ENCODE data around the gene SLC37A1.

Gene SLC37A1

GRCh38 chr21:42530167-42530518 lies 16.5 kb downstream of the SLC37A1 start:
- no peak for DNase-seq

- no peak for DNase-seq
These were observed 18.1 kb downstream of the SLC37A1 start for GRCh38 chr21:42531771-42532170.

- no peak for DNase-seq
These were observed 19.0 kb downstream of the SLC37A1 start for GRCh38 chr21:42532466-42533181.

- no peak for DNase-seq
These were observed 19.8 kb downstream of the SLC37A1 start for GRCh38 chr21:42533306-42533962.

GRCh38 chr21:42533963-42534355 lies 20.3 kb downstream of the SLC37A1 start:
- no peak for DNase-seq

- no peak for DNase-seq
These were observed 21.0 kb downstream of the SLC37A1 start for GRCh38 chr21:42534421-42535378.

GRCh38 chr21:42535602-42536171 lies 22.0 kb downstream of the SLC37A1 start:
- no peak for DNase-seq

- no peak for DNase-seq
These were observed 22.9 kb downstream of the SLC37A1 start for GRCh38 chr21:42536601-42537000.

- no peak for DNase-seq
These were observed 23.6 kb downstream of the SLC37A1 start for GRCh38 chr21:42537106-42537742.

GRCh38 chr21:42538479-42539275 lies 25.0 kb downstream of the SLC37A1 start:
- no peak for DNase-seq

GRCh38 chr21:42539342-42539741 lies 25.7 kb downstream of the SLC37A1 start:
- no peak for DNase-seq

- no peak for DNase-seq
These were observed 26.3 kb downstream of the SLC37A1 start for GRCh38 chr21:42539931-42540343.

- DNase-seq, result no peak
These were observed 26.7 kb downstream of the SLC37A1 start for GRCh38 chr21:42540396-42540795.

- no peak for DNase-seq
These were observed 27.5 kb downstream of the SLC37A1 start for GRCh38 chr21:42541174-42541573.

- DNase-seq, result no peak
These were observed 28.0 kb downstream of the SLC37A1 start for GRCh38 chr21:42541618-42542017.

GRCh38 chr21:42542196-42542595 lies 28.5 kb downstream of the SLC37A1 start:
- no peak for DNase-seq

- no peak for DNase-seq
These were observed 28.9 kb downstream of the SLC37A1 start for GRCh38 chr21:42542596-42542995.

- DNase-seq, result no peak
These were observed 29.6 kb downstream of the SLC37A1 start for GRCh38 chr21:42543106-42543847.

- DNase-seq, result no peak
These were observed 30.9 kb downstream of the SLC37A1 start for GRCh38 chr21:42544544-42544943.

- no peak for DNase-seq
These were observed 31.7 kb downstream of the SLC37A1 start for GRCh38 chr21:42545317-42545716.

GRCh38 chr21:42545745-42546144 lies 32.1 kb downstream of the SLC37A1 start:
- no peak for DNase-seq

Data from T-helper 9 cell (primary cell).